ENCODE results near the gene GAS5.

DNA sequence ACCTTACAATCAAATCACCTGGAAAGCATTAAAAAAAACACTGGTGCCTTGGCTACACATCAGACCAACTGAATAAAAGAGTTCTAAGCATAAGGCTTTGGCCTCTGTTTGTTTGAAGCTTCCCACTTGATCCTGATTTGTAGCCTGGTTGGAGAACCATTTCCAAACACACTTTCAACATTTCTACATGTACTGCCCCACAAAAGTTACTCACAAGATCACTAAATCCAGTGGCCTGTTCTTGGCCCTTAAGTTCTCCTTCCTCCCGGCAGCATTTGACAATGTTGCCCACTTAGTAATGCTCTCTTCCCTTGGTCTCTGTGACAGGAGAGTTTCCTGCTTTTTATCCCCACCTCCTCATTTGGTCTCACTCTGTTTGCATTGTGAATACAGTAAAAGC, 11.8 kb downstream of the GAS5 start:
- TF ChIP-seq POLR2A (IDR thresholded peaks at IDR 0.05) (no peak), POLR2AphosphoS5 (IDR thresholded peaks at IDR 0.05; ENCODE audit: insufficient read depth in 1 of 2, low read depth in 1 of 2) (no peak)
- TF ChIP-seq, protein P1, sequence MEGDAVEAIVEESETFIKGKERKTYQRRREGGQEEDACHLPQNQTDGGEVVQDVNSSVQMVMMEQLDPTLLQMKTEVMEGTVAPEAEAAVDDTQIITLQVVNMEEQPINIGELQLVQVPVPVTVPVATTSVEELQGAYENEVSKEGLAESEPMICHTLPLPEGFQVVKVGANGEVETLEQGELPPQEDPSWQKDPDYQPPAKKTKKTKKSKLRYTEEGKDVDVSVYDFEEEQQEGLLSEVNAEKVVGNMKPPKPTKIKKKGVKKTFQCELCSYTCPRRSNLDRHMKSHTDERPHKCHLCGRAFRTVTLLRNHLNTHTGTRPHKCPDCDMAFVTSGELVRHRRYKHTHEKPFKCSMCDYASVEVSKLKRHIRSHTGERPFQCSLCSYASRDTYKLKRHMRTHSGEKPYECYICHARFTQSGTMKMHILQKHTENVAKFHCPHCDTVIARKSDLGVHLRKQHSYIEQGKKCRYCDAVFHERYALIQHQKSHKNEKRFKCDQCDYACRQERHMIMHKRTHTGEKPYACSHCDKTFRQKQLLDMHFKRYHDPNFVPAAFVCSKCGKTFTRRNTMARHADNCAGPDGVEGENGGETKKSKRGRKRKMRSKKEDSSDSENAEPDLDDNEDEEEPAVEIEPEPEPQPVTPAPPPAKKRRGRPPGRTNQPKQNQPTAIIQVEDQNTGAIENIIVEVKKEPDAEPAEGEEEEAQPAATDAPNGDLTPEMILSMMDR (IDR thresholded peaks at IDR 0.05): no peak

Measured in vagina (tissue), 2 donors.